HG03558 (cell line): ENCODE measurements around the gene MRC2.
"Not testable (repeated sequence)": the region's sequence is repeated elsewhere in the genome, so short reads cannot be mapped to it uniquely, and the experiment has no call there.

Experiments
- ATAC-seq: cut with Tn5 transposase; IDR thresholded peaks from one replicate; pipeline ENCODE4 v1.9.1; 2021; ENCODE audit warnings: moderate number of reproducible peaks; ENCODE audit not compliant: unreplicated experiment; ENCODE audit errors: extremely low read depth

The MRC2 gene, protein sequence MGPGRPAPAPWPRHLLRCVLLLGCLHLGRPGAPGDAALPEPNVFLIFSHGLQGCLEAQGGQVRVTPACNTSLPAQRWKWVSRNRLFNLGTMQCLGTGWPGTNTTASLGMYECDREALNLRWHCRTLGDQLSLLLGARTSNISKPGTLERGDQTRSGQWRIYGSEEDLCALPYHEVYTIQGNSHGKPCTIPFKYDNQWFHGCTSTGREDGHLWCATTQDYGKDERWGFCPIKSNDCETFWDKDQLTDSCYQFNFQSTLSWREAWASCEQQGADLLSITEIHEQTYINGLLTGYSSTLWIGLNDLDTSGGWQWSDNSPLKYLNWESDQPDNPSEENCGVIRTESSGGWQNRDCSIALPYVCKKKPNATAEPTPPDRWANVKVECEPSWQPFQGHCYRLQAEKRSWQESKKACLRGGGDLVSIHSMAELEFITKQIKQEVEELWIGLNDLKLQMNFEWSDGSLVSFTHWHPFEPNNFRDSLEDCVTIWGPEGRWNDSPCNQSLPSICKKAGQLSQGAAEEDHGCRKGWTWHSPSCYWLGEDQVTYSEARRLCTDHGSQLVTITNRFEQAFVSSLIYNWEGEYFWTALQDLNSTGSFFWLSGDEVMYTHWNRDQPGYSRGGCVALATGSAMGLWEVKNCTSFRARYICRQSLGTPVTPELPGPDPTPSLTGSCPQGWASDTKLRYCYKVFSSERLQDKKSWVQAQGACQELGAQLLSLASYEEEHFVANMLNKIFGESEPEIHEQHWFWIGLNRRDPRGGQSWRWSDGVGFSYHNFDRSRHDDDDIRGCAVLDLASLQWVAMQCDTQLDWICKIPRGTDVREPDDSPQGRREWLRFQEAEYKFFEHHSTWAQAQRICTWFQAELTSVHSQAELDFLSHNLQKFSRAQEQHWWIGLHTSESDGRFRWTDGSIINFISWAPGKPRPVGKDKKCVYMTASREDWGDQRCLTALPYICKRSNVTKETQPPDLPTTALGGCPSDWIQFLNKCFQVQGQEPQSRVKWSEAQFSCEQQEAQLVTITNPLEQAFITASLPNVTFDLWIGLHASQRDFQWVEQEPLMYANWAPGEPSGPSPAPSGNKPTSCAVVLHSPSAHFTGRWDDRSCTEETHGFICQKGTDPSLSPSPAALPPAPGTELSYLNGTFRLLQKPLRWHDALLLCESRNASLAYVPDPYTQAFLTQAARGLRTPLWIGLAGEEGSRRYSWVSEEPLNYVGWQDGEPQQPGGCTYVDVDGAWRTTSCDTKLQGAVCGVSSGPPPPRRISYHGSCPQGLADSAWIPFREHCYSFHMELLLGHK (N-terminal part only)

DNA sequence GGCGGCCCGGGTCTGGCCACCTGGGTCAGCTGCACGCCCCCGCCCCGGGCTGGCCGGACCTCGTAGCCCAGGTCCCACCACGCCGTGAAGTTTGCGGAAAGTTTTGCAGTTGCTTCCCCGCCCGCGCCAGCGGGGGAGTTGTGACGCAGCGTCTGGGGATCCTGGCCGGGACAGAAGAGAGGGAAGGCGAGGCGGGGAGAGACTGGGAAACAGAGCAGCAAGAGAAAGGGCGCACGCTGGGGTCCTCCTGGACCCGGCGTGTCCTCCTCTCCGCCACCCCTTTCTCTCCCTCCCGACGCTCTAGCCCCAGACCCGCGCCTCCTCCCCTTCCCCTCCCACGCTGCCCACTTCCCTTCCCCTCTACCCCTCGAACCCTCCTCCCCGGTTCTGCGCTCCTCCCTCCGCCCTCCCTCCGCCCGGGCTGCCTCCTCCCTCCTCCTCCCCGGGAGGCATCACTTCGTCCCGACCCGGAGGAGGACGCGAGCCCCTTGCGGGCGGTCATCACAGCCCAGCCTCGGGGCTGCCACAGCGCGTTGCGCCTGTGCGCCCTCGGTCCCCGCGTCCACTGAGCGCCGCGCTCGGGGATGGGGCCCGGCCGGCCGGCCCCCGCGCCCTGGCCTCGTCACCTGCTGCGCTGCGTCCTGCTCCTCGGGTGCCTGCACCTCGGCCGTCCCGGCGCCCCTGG, at the start of gene MRC2:
TSS of gene MRC2 (plus strand) at position 452 of the 685 bp plus-strand sequence. CDS start at position 585, 133 bp downstream.
- no peak for ATAC-seq

DNA sequence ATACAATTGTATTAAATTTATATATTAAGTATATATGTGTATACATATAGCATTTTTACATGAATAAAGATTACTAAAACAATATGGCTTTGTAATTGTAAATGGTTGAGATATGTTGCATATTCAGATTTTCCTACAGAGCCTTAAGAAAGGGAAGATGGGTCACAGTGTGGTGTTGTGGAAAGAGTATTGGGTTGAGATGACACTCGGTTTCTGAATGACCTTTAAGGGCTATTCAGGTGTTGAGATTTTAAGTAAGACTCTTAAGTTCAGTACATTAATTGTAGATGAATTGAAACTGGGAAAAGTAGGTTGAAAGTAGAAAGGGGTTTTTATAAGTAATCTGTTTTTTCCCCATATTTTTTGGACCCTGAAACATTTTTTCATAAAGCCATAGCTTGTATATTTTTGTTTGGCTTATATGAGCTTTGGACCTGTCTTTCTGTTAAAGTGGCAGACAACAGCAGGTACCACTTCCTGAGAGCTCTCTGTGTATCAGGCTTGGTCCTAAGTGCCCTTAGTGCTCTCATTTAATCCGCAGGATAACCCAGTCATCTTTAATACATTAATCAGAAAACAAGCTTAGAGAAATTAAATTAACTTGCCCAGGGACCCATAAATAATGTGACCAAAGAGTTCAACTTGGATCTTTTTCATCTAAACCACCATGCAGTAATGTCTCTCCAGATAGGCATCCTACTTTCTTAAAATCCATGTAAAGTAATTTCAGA, 48.5 kb upstream of the MRC2 start:
- ATAC-seq, result no peak

DNA sequence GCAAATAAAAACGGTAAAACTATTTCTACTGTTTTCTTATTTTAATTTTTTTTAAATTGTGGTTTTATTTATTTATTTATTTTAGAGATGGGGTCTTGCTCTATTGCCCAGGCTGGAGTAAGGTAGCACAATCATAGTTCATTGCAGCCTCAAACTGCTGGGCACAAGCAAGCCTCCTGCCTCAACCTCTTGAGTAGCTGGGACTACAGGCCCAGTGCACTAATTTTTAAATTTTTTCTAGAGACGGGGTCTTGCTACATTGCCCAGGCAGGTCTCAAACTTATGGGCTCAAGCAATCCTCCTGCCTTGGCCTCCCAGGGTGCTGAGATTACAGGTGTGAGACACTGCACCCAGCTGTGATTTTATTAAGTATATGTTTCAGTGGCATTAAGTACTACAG, 46.5 kb upstream of the MRC2 start:
- ATAC-seq, result no peak

DNA sequence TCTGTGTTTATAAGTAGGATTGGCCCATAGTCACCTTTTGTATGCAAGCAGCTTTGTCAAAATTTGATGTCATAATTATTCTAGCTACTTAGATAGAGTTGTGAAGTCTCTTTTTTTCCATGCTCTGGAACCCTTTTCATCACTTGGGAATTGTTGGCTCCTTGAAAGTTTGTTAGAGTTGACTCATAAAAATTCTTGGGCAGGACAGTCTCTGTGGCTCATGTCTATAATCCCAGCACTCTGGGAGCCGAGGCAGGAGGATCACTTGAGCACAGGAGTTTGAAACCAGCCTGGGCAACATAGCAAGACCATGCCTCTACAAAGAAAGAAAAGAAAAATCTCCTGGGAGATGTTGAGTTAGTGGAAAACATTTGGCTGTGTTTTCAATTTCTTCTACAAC, 45.7 kb upstream of the MRC2 start:
- no peak for ATAC-seq

DNA sequence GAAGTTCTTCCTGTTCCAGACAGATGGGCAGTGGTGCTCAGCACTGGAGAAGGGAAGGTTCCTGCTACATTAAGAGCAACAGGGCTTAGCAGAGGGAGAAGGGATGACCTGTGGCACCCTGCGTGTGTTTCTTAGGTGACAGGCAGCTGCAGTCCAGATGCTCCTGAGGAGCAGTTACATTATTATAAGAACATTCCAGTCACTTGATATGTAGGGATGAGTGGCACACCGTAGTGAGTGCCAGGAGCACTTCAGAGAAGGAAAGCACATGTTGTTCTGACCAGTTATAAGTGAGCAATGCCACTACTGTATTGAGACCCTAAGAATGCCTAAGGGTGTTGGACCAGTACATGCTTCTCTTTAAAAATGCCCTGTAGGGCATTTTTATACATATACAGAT, 39.9 kb upstream of the MRC2 start:
- no peak for ATAC-seq

DNA sequence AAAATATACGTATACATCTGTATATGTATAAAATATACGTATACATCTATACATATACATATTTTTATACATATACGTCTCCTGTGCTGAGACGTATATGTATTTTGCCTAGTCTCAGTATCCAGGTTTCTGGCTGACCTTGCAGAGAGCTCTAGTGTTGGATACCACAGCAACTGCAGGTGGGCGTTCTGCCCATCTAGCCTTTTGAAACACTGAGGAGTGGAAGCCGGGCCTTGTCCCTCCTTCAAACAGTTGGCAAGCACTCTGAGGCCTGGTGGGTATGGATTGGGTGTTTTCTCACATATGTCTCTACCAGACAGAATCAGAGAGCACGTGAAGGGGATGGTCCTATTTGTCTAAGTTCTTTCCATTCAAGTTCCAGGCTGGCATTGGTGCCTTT, 39.4 kb upstream of the MRC2 start:
- ATAC-seq, result no peak

DNA sequence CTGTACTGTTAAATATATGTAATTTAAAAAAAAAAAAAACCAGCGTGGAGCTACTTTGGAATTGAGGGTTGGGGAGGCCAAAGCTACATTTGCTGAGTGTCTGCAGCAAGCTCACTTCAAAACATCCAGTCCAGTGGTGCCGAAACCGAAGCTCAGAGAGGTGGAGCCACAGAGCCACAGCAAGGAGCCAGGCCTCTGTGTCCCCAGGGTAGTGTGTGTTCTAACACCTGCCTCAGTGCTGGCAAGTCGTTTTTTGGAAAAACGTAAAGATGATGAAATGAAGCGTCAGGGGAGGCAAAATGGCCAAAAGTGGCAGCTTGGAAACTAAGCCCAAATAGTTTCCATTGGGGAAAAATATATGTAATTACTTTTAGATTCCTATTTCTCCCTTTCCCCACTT, 36.1 kb upstream of the MRC2 start:
- no peak for ATAC-seq

DNA sequence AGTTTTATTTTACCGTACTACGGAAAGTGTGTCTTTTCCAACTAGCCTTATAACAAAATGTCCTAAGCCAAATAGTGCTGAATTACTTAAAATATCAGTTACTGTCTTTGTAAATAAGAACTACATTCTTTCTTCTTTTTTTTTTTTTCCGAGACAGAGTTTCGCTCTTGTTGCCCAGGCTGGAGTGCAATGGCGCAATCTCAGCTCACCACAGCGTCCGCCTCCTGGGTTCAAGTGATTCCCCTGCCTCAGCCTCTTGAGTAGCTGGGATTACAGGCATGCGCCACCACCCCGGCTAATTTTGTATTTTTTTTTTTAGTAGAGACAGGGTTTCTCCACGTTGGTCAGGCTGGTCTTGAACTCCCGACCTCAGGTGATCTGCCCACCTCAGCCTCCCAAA, 35.6 kb upstream of the MRC2 start:
- not testable (repeated sequence) for ATAC-seq

DNA sequence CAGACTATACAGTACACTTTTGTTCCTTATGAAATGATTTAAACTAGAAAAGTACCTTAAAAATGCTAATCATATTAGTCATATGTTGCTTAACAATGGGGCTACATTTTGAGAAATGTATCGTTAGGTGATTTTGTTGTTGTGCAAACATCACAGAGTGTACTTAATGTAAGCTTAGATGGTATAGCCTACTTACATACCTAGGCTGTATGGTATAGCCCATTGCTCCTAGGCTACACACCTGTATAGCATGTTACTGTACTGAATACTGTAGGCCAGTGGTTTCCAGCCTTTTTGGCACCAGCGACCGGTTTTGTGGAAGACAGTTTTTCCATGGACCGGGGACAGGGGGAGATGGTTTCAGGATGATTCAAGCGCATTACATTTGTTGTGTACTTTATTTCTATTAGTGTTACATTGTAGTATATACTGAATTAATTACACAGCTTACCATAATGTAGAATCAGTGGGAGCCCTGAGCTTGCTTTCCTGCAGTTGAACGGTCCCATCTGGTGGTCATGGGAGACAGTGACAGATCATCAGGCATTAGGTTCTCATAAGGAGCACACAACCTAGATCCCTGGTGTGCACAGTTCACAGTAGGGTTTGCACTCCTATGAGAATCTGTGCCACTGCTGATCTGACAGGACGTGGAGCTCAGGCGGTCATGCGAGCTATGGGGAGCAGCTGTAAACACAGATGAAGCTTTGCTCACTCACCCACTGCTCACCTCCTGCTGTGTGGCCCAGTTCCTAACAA, 35.0 kb upstream of the MRC2 start:
- ATAC-seq, result no peak

DNA sequence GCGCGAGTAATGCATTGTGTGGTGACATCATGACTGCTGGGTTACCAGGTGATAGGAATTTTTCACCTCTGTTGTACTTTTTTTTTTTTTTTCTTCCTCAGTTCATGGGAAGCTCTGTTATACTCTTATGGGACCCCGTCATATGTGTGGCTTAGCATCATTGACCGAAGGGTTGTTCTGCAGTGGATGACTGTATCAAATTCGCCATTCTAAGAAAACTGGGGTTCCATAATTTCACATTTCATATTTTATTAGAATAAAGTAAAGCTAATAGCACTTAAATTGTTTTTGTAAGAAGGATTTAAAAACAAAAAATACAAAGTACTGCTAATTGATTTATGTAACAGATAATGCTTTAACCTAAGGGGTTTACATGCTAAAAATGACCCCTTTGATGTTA, 32.0 kb upstream of the MRC2 start:
- ATAC-seq, result no peak

DNA sequence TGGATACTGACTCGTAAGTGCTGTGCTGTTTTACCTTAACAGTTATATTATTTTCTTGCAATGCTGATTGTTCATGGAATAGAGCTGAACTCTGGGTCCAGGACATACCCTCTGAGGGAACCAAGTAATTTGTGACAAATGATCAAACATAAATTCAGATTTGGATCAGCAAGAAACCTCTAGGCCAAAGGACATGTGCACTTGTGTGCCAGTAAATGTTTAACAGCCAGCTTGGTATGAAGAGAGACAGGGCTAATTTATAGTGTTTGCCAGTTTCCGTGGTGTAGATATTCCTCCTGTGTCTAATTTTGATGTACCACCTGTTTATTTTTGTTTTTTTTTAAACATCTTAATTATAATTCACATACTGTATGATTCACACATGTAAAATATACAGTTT, 30.8 kb upstream of the MRC2 start:
- ATAC-seq, result no peak

DNA sequence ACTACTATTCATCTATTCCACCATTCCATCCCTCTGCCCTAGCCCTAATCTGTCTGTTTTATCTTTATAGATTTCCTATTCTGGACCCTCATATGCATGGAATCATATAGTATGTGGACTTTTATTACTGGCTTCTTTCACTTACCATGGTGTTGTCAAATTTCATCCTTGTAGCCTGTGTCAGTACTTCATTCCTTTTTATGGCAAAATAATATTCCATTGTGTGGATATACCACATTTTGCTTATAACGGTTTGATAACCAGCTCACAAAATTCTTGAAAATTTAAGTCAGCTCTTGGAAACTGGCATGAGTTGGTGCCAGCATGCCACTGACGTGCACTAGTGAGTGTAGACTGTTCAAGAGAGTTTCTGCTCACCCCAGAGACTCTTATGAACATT, 30.3 kb upstream of the MRC2 start:
- ATAC-seq, result no peak

DNA sequence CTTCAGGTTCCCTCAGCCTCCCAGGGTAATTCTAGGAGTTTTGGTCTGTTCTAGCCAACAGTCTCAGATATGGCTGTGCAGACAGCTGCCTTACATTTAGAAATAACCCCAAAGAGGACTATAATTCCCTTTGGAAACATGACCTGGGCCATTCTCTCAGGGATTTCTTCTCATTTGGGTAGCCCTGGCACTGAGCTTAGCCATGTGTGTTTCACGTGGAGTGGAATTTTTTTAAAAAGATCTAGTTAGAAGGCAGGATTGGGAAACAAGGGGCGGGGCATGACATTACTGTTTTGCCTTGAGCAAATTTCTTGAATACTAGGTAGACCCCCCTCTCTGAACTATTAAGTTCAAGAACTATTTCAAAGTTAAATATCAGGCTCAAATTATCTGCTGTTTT, 29.6 kb upstream of the MRC2 start:
- ATAC-seq, result no peak

DNA sequence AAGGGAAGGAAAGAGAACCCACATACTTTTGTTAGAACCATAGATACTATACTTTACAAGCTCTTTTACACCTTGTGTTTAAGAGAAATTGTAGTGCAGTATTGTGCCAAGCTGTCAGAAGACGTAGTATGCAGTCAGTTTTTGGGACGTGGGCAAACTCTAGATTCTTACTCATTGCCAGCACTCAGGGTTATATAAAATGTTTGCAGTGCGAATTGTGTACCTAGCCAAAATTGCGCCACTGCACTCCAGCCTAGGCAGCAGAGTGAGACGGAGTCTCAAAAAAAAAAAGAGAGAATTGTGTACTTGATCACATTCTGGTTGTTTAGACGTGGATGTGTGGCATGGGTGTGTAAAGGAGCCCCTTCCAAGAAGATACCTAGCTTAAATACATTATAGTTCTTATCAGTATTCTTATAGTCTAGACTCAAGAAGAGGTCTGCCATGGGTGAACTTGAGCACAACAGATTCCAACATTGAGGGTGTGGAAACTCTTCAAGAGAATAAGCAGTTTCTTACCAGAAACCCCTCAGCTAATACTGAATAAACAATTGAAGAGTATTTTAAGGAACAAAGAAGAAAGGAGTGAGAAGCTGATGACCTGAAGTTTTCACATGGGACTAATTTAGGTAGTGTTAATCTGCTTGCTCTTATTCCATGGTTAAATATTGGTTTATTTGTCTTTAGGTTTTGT, 27.4 kb upstream of the MRC2 start:
- no peak for ATAC-seq

DNA sequence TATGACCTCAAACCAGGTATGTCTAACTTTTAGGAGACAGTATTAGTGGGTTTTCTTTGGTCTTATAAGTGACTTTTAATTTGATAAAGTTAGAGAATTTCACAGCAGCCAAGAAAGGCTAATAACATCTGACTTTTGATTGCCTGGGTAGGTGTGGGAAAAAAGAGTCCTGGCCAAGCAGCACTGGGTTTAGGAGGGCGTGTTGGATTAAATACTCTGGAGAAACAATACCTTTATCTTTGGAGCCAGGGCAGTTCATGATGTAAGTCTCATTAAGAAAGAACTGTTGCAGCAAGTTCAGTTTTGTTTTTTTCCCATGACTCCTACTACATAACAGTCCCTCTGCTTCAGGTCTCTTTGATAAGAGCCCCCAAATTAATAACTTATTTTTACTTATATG, 26.7 kb upstream of the MRC2 start:
- ATAC-seq, result no peak

DNA sequence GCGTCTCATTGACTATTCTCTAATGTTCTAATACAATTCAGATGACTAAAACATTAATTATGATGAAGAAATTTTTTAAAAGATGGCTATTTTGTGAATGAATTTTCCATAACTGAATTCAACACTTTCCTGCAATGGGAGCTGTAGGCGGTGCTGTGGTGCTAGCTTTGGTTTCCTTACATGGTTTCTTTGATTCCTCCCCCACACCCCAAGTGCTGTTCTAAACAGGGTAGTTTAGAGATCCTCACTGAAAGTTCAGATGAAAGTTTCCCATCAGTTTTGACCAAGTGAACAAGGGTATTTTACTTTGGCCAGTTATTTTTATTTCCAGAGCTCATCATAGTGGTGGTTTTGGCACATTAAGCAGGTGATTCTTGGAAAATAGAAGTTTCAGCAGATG, 26.0 kb upstream of the MRC2 start:
- no peak for ATAC-seq

DNA sequence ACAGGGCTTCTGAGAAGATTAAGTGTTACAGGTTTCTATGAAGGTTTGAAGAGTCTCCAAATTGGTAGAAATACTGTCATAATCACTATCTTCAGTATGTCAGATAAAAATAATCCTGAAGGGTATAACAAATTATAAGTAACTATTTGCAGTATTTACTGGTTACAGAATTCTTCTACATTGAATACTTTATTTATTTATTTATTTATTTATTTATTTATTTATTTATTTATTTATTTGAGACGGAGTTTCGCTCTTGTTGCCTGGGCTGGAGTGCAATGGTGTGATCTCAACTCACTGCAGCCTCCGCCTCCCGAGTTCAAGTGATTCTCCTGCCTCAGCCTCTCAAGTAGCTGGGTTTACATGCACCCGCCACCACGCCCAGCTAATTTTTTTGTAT, 23.7 kb upstream of the MRC2 start:
- ATAC-seq, result not testable (repeated sequence)

DNA sequence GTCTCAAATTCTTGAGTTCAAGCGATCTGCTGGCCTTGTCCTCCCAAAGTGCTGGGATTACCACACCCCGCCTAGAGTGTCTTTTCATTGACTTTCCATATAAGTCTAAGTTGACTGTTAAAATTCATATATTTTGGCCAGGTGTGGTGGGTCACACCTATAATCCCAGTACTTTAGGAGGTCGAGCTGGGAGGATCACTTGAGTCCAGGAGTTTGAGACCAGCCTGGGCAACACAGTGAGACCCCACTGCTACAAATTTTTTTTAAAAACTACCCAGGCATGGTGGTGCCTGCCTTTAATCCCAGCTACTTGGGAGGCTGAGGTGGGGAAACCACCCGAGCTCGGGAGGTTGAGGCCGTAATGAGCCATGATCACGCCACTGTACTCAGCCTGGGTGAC, 21.9 kb upstream of the MRC2 start:
- ATAC-seq, result no peak
